Retinal pigment epithelial cell (primary cell): ENCODE measurements around the gene ZFPM1.

ENCODE experiments used
- DNase-seq: peaks from one replicate; pipeline ENCODE4 v3.0.0-alpha.2; 2010; ENCODE audit warnings: low read depth
- H3K4me3 ChIP-seq: 2 replicates; pipeline ENCODE4 v1.5.1; 2011; ENCODE audit warnings: mild to moderate bottlenecking, low read length, control low read depth, moderate library complexity
- CTCF ChIP-seq: conservative IDR thresholded peaks from 2 replicates; pipeline ENCODE4 v1.5.1; 2011; ENCODE audit warnings: low read depth, low read length, control low read depth, inconsistent platforms

Gene ZFPM1

GRCh38 chr16:88508868-88509748 is 56.0 kb downstream of the ZFPM1 start:
- no peak overlapping the region for H3K4me3 ChIP-seq
- TF ChIP-seq CTCF = no peak
- no peak for DNase-seq

GRCh38 chr16:88509749-88510069 is 56.6 kb downstream of the ZFPM1 start:
- TF ChIP-seq CTCF = no peak
- DNase-seq = no peak
- no peak overlapping the region for H3K4me3 ChIP-seq

GRCh38 chr16:88510091-88510994 is 57.3 kb downstream of the ZFPM1 start:
- no peak for DNase-seq
- H3K4me3 ChIP-seq = no peak overlapping the region
- TF ChIP-seq CTCF = no peak

GRCh38 chr16:88511060-88511459 is 58.0 kb downstream of the ZFPM1 start:
- H3K4me3 ChIP-seq = no peak overlapping the region
- no peak for TF ChIP-seq CTCF

GRCh38 chr16:88511906-88512305 is 58.8 kb downstream of the ZFPM1 start:
- no peak overlapping the region for H3K4me3 ChIP-seq
- TF ChIP-seq CTCF = no peak
- no peak for DNase-seq

More at GRCh38 chr16:88511060-88511459, 58.0 kb downstream of the ZFPM1 start:
- DNase-seq = no peak

- no peak overlapping the region for H3K4me3 ChIP-seq
- DNase-seq = no peak
- no peak for TF ChIP-seq CTCF
Measured at GRCh38 chr16:88512728-88513696, 59.9 kb downstream of the ZFPM1 start.
